ENCODE results near the gene ZFP36.

DNA sequence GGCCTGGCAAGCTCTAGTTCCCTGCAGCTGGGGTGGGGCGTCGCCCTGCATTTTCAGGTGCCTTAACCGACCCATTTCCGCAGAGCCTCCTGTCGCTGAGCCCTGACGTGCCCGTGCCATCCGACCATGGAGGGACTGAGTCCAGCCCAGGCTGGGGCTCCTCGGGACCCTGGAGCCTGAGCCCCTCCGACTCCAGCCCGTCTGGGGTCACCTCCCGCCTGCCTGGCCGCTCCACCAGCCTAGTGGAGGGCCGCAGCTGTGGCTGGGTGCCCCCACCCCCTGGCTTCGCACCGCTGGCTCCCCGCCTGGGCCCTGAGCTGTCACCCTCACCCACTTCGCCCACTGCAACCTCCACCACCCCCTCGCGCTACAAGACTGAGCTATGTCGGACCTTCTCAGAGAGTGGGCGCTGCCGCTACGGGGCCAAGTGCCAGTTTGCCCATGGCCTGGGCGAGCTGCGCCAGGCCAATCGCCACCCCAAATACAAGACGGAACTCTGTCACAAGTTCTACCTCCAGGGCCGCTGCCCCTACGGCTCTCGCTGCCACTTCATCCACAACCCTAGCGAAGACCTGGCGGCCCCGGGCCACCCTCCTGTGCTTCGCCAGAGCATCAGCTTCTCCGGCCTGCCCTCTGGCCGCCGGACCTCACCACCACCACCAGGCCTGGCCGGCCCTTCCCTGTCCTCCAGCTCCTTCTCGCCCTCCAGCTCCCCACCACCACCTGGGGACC, 1.2 kb downstream of the ZFP36 start:
- TF ChIP-seq EZH2 (IDR thresholded peaks at IDR 0.05; ENCODE audit: low read length, missing control alignments): no peak
- TF ChIP-seq, protein P1, sequence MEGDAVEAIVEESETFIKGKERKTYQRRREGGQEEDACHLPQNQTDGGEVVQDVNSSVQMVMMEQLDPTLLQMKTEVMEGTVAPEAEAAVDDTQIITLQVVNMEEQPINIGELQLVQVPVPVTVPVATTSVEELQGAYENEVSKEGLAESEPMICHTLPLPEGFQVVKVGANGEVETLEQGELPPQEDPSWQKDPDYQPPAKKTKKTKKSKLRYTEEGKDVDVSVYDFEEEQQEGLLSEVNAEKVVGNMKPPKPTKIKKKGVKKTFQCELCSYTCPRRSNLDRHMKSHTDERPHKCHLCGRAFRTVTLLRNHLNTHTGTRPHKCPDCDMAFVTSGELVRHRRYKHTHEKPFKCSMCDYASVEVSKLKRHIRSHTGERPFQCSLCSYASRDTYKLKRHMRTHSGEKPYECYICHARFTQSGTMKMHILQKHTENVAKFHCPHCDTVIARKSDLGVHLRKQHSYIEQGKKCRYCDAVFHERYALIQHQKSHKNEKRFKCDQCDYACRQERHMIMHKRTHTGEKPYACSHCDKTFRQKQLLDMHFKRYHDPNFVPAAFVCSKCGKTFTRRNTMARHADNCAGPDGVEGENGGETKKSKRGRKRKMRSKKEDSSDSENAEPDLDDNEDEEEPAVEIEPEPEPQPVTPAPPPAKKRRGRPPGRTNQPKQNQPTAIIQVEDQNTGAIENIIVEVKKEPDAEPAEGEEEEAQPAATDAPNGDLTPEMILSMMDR (conservative IDR thresholded peaks at IDR 0.05 in 1 of 2, IDR thresholded peaks at IDR 0.05 in 1 of 2; ENCODE audit: low read depth in 1 of 2, low read length in 2 of 2): no peak

All from fibroblast of lung (primary cell).